ENCODE results near the gene FBN1.

- no peak for TF ChIP-seq EZH2 (IDR thresholded peaks at IDR 0.05; ENCODE audit: borderline replicate concordance, low read depth, low read length, severe bottlenecking)
- no peak for TF ChIP-seq FOS (IDR thresholded peaks at IDR 0.05; ENCODE audit: borderline replicate concordance, insufficient read depth, low read length)
- TF ChIP-seq, protein P1, sequence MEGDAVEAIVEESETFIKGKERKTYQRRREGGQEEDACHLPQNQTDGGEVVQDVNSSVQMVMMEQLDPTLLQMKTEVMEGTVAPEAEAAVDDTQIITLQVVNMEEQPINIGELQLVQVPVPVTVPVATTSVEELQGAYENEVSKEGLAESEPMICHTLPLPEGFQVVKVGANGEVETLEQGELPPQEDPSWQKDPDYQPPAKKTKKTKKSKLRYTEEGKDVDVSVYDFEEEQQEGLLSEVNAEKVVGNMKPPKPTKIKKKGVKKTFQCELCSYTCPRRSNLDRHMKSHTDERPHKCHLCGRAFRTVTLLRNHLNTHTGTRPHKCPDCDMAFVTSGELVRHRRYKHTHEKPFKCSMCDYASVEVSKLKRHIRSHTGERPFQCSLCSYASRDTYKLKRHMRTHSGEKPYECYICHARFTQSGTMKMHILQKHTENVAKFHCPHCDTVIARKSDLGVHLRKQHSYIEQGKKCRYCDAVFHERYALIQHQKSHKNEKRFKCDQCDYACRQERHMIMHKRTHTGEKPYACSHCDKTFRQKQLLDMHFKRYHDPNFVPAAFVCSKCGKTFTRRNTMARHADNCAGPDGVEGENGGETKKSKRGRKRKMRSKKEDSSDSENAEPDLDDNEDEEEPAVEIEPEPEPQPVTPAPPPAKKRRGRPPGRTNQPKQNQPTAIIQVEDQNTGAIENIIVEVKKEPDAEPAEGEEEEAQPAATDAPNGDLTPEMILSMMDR (IDR thresholded peaks at IDR 0.05; ENCODE audit: extremely low read depth in 1 of 2, insufficient read depth in 1 of 2, low read depth in 1 of 2, low read length in 2 of 2) = no peak
- TF ChIP-seq POLR2A (IDR thresholded peaks at IDR 0.05; ENCODE audit: low read depth, low read length) = no peak
- no peak for TF ChIP-seq JUN (IDR thresholded peaks at IDR 0.05; ENCODE audit: borderline replicate concordance, insufficient read depth, insufficient read length, low read depth)
- no peak for TF ChIP-seq POLR2AphosphoS5 (IDR thresholded peaks at IDR 0.05; ENCODE audit: insufficient read depth, low read depth, low read length)
Measured at GRCh38 chr15:48573780-48574179, 71.7 kb downstream of the FBN1 start.

Measured in endothelial cell of umbilical vein (primary cell).